Hepatocyte (in vitro differentiated cells): ENCODE measurements around the gene CHAD.

Experiments
- CTCF ChIP-seq: fragments of 200-600 bp; sonication (generic); IDR thresholded peaks from 2 replicates; pipeline ENCODE4 v1.5.1; 2016; ENCODE audit warnings: antibody characterized with exemption, mild to moderate bottlenecking; ENCODE audit not compliant: poor library complexity
- EZH2 ChIP-seq: fragments of 200-600 bp; sonication (generic); IDR thresholded peaks from 2 replicates; pipeline ENCODE4 v1.6.1; 2016; ENCODE audit warnings: antibody characterized with exemption, mild to moderate bottlenecking, borderline replicate concordance

DNA sequence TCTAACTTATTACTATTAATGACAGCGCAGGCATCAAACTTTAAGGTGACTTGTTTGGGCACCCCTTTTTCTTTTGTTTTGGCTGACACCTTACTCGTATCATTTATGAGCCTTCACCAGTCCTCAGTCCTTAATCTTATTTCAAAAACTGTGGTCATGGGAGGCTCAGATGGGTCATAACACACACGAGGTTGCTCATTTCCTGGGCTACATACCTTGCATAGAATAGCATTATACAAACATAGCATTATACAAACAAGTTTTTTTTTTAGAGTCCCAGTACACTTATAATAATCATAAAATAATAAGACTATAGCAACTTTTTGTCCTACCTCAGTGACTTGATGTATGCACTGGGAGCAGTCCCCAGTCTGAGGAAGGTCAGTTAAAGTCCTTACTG is 53.9 kb downstream of the CHAD start:
- no peak for TF ChIP-seq CTCF
- TF ChIP-seq EZH2, result no peak
